Activated CD8-positive, alpha-beta T cell treated with anti-CD3 and anti-CD28 coated beads for 36 hours (primary cell): Measurements from ENCODE around the gene ZNF836. TPM values are rescaled to one million over a fixed set of nuclear protein-coding genes. Genes with fewer than 3 reads are reported as not detected.

Experiments
- ATAC-seq: fragments of 200-7000 bp; cut with Tn5 transposase; one replicate; pipeline ENCODE4 v1.10.0; 2021; ENCODE audit warnings: mild to moderate bottlenecking, moderate library complexity
- CTCF ChIA-PET: fragments of 350-600 bp; sonication (Branson Sonifier 250); formaldehyde crosslinking; loops from one replicate; lab custom pipeline; 2021; ENCODE audit warnings: antibody characterized with exemption; lab: Charles Lee
- POLR2A ChIA-PET: fragments of 350-600 bp; sonication (Branson Sonifier 250); formaldehyde crosslinking; loops from one replicate; lab custom pipeline; 2021; ENCODE audit warnings: antibody characterized with exemption; lab: Charles Lee
- DNase-seq: peaks from one replicate; pipeline ENCODE4 v3.0.0-alpha.2; 2020
- H3K27ac Mint-ChIP-seq: one replicate; pipeline ENCODE4 v1.8.0; 2021; ENCODE audit warnings: mild to moderate bottlenecking, mixed read lengths
- H3K27me3 Mint-ChIP-seq: one replicate; pipeline ENCODE4 v1.8.0; 2021; ENCODE audit warnings: mixed read lengths
- H3K36me3 Mint-ChIP-seq: one replicate; pipeline ENCODE4 v1.8.0; 2021; ENCODE audit warnings: low read depth, mixed read lengths
- H3K4me1 Mint-ChIP-seq: one replicate; pipeline ENCODE4 v1.8.0; 2021; ENCODE audit warnings: low read depth, mixed read lengths
- H3K4me3 Mint-ChIP-seq: one replicate; pipeline ENCODE4 v1.8.0; 2021; ENCODE audit warnings: mild to moderate bottlenecking, moderate library complexity, mixed read lengths
- H3K9me3 Mint-ChIP-seq: one replicate; pipeline ENCODE4 v1.8.0; 2021; ENCODE audit warnings: mixed read lengths
- CTCF ChIP-seq: fragments of 200-600 bp; IDR thresholded peaks from one replicate; pipeline ENCODE4 v1.8.0; 2022; ENCODE audit warnings: antibody characterized with exemption, mild to moderate bottlenecking
- intact Hi-C: fragments of 100-400 bp; cut with micrococcal nuclease; formaldehyde crosslinking; loops from one replicate; pipeline ENCODE4 v1.10.0; 2022
- total RNA-seq, 2 experiments: library from RNA; stranded (reverse); gene quantifications; one replicate each; pipeline ENCODE4 v1.2.3, GENCODE V29; 2021

ZNF836 gene
- total RNA-seq, 2 experiments from 2014 or later = 10.3 to 12.6 TPM

DNA sequence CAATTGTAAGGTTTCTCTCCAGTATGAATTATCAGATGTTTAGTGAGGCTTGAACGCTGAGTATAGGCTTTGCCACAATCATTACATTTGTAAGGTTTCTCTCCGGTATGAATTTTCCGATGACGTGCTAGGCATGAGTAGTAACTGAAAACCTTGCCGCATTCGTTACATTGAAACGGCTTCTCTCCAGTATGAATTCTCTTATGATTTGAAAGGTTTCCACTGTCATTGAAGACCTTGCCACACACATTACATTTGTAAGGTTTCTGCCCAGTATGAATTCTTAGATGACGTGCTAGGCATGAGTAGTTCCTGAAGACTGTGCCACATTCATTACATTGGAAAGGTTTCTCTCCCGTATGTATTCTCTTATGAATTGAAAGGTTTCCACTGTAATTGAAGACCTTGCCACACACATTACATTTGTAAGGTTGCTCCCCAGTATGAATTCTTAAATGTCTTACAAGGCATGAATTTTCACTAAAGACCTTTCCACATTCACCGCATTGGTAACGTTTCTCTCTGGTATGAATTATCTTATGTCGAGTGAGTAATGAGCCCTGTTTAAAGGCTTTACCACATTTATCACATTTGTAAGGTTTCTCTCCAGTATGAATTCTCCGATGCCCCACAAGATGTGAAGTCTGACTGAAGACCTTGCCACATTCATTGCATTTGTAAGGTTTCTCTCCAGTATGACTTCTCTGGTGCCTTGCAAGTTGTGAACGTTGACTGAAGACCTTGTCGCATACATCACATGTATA, 15.6 kb downstream of the ZNF836 start:
- H3K4me1 Mint-ChIP-seq = no peaks in the 10 kb centered on the region
- ChIA-PET CTCF (no interaction called here), POLR2A (no interaction called here)
- DNase-seq (no peak), ATAC-seq (no peak)
- no peak for TF ChIP-seq CTCF
- peaks cover 80% of the 10 kb centered on the region for H3K36me3 Mint-ChIP-seq
- no peak overlapping the region for H3K4me3 Mint-ChIP-seq
- intact Hi-C loops = no loop called here
- peaks cover 67% of the 10 kb centered on the region for H3K9me3 Mint-ChIP-seq
- no peak overlapping the region for H3K27ac Mint-ChIP-seq
- no peaks in the 10 kb centered on the region for H3K27me3 Mint-ChIP-seq

- H3K27me3 Mint-ChIP-seq = no peaks in the 10 kb centered on the region
- no peak for ATAC-seq
- H3K4me1 Mint-ChIP-seq = no peaks in the 10 kb centered on the region
- H3K27ac Mint-ChIP-seq = no peak overlapping the region
- intact Hi-C loops = no loop called here
- H3K36me3 Mint-ChIP-seq = peaks cover 28% of the 10 kb centered on the region
- H3K9me3 Mint-ChIP-seq = peaks cover 35% of the 10 kb centered on the region
- no peak overlapping the region for H3K4me3 Mint-ChIP-seq
- DNase-seq = no peak
- TF ChIP-seq CTCF = no peak
- CTCF ChIA-PET = no interaction called here
- POLR2A ChIA-PET = no interaction called here
Measured at GRCh38 chr19:52148256-52148655, 23.2 kb downstream of the ZNF836 start.

DNA sequence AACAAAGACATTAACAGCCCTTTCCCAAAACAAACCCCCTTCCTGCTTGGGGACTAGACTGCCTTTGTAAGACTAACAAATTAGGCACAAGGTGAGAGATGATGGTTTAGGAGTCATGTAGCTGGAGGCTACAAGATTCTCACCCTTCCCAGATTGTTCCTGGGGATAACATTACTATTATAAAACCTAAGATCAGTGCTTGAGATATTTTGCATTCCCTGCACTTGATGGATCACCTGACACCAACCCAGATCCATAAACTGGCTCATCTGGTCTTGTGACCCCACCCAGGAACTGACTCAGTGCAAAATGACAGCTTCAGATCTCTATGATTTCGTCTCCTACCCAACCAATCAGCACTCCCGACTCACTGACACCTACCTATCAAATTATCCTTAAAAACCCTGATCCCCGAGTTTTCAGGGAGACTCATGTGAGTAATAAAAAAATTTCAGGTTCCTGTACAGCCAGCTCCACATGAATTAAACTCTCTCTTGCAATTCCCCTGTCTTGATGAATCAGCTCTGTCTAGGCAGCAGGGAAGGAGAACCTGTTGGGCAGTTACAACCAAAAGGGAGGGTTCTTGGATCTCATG, 29.3 kb downstream of the ZNF836 start:
- ATAC-seq (no peak), DNase-seq (no peak)
- H3K27me3 Mint-ChIP-seq = no peaks in the 10 kb centered on the region
- no peak for TF ChIP-seq CTCF
- peaks cover 20% of the 10 kb centered on the region for H3K9me3 Mint-ChIP-seq
- H3K4me3 Mint-ChIP-seq = no peak overlapping the region
- CTCF ChIA-PET = no interaction called here
- intact Hi-C loops = no loop called here
- H3K4me1 Mint-ChIP-seq = peaks cover 20% of the 10 kb centered on the region
- no peak overlapping the region for H3K27ac Mint-ChIP-seq
- peaks cover 19% of the 10 kb centered on the region for H3K36me3 Mint-ChIP-seq
- POLR2A ChIA-PET = no interaction called here

GRCh38 chr19:52141203-52141602, 30.2 kb downstream of the ZNF836 start:
- H3K27ac Mint-ChIP-seq = no peak overlapping the region
- peaks cover 17% of the 10 kb centered on the region for H3K9me3 Mint-ChIP-seq
- no peak for DNase-seq
- H3K27me3 Mint-ChIP-seq = no peaks in the 10 kb centered on the region
- CTCF ChIA-PET = interaction anchor here (1.7 kb wide), 1 partner anchor 96 kb away, joined by 5 read pairs; no protein-coding TSS in a partner anchor
- ATAC-seq = no peak
- no peak overlapping the region for H3K4me3 Mint-ChIP-seq
- peaks cover 22% of the 10 kb centered on the region for H3K4me1 Mint-ChIP-seq
- intact Hi-C loops = no loop called here
- no peak for TF ChIP-seq CTCF
- POLR2A ChIA-PET = no interaction called here
- H3K36me3 Mint-ChIP-seq = peaks cover 20% of the 10 kb centered on the region
